Astrocyte (in vitro differentiated cells and primary cell): ENCODE measurements around the gene ALDH6A1.

ENCODE experiments used
- CTCF ChIP-seq: IDR thresholded peaks from 2 replicates; pipeline ENCODE4 v1.5.1; 2011; ENCODE audit warnings: low read depth, mild to moderate bottlenecking, inconsistent platforms, low read length, moderate library complexity; ENCODE audit not compliant: insufficient read depth
- EZH2 ChIP-seq: IDR thresholded peaks from 2 replicates; pipeline ENCODE4 v1.6.1; 2012; ENCODE audit warnings: mild to moderate bottlenecking, low read length, inconsistent platforms; ENCODE audit not compliant: insufficient read depth

GRCh38 chr14:74048281-74048680 lies 36.0 kb downstream of the ALDH6A1 start:
- TF ChIP-seq CTCF = peak; percentile 19
- no peak for TF ChIP-seq EZH2
